K562 (cell line): ENCODE results near the gene TUT4. TPM values are rescaled to one million over a fixed set of nuclear protein-coding genes. Genes with fewer than 3 reads are reported as not detected.

ENCODE experiments used
- BDP1 ChIP-seq: IDR thresholded peaks from 3 replicates; pipeline ENCODE4 v1.6.1; 2011; ENCODE audit not compliant: insufficient read length, insufficient read depth
- CHCHD3 ChIP-seq: fragments of 250-450 bp; sonication (Bioruptor Pico); IDR thresholded peaks from 2 replicates; pipeline ENCODE4 v2.1.2; 2022; ENCODE audit warnings: mild to moderate bottlenecking
- ELF1 ChIP-seq: fragments of 200-800 bp; sonication (Bioruptor generic); IDR thresholded peaks from 2 replicates; pipeline ENCODE4 v1.6.1; 2016; ENCODE audit warnings: missing genetic modification characterization, missing compliant biosample characterization
- ELF4 ChIP-seq: fragments of 450-650 bp; formaldehyde crosslinking; IDR thresholded peaks from 2 replicates; pipeline ENCODE4 v1.4.0; 2022; ENCODE audit warnings: missing genetic modification characterization
- ELK3 ChIP-seq: fragments of 450-650 bp; formaldehyde crosslinking; IDR thresholded peaks from 2 replicates; pipeline ENCODE4 v1.4.0; 2020; ENCODE audit warnings: mild to moderate bottlenecking
- ERF ChIP-seq: fragments of 450-650 bp; formaldehyde crosslinking; IDR thresholded peaks from 2 replicates; pipeline ENCODE4 v1.4.0; 2020; ENCODE audit warnings: mild to moderate bottlenecking, mixed read lengths
- GABPB2 ChIP-seq: fragments of 250-450 bp; sonication (Bioruptor Pico); conservative IDR thresholded peaks from 2 replicates; pipeline ENCODE4 v1.5.1; 2021; ENCODE audit warnings: mild to moderate bottlenecking
- HMG20A ChIP-seq: fragments of 450-650 bp; formaldehyde crosslinking; conservative IDR thresholded peaks from 2 replicates; pipeline ENCODE4 v1.4.0; 2020; ENCODE audit warnings: mild to moderate bottlenecking, mixed read lengths
- HMG20B ChIP-seq: fragments of 250-450 bp; sonication (Bioruptor Pico); IDR thresholded peaks from 2 replicates; pipeline ENCODE4 v1.5.0; 2021; ENCODE audit warnings: mild to moderate bottlenecking
- MEIS2 ChIP-seq: fragments of 450-650 bp; IDR thresholded peaks from 2 replicates; pipeline ENCODE4 v1.6.1; 2014; ENCODE audit warnings: mild to moderate bottlenecking; ENCODE audit not compliant: partially characterized antibody
- MIER1 ChIP-seq: fragments of 450-650 bp; IDR thresholded peaks from 2 replicates; pipeline ENCODE4 v1.6.1; 2016; ENCODE audit warnings: antibody characterized with exemption, mild to moderate bottlenecking, low read depth
- NBN ChIP-seq: fragments of 450-650 bp; IDR thresholded peaks from 2 replicates; pipeline ENCODE4 v1.6.1; 2016; ENCODE audit warnings: low read depth, mild to moderate bottlenecking
- PBX2 ChIP-seq, 2 experiments: IDR thresholded peaks in 1 of 2; conservative IDR thresholded peaks in 1 of 2; 2 replicates each; pipeline ENCODE4 v1.6.1; 2016; ENCODE audit warnings: low read depth in 2 of 2, mild to moderate bottlenecking in 1 of 2, missing compliant biosample characterization in 1 of 2, missing genetic modification characterization in 1 of 2, moderate library complexity in 1 of 2
- RAD51 ChIP-seq: fragments of 450-650 bp; IDR thresholded peaks from 2 replicates; pipeline ENCODE4 v1.7.1; 2016; ENCODE audit warnings: low read depth, mild to moderate bottlenecking, borderline replicate concordance
- SAFB ChIP-seq: fragments of 200-400 bp; formaldehyde crosslinking; IDR thresholded peaks from 2 replicates; pipeline ENCODE4 v1.6.1; 2017; ENCODE audit warnings: low read depth, low read length, borderline replicate concordance
- SMARCA5 ChIP-seq: fragments of 450-650 bp; IDR thresholded peaks from 2 replicates; pipeline ENCODE4 v1.6.1; 2016
- SRF ChIP-seq, 2 experiments: fragments of 250-450, 450-650 bp in 1 of 2; sonication (Bioruptor Pico) in 1 of 2; sonication (generic) in 1 of 2; formaldehyde crosslinking; IDR thresholded peaks; 2 replicates each; pipeline versions ENCODE4 v1.5.0 to v1.5.1; 2020 to 2022; ENCODE audit warnings: mild to moderate bottlenecking in 1 of 2, missing genetic modification reagents in 1 of 2
- THRAP3 ChIP-seq: fragments of 450-650 bp; IDR thresholded peaks from 2 replicates; pipeline ENCODE4 v1.6.1; 2016; ENCODE audit warnings: mild to moderate bottlenecking, inconsistent platforms, borderline replicate concordance
- ZBTB1 ChIP-seq: sonication (generic); formaldehyde crosslinking; IDR thresholded peaks from 2 replicates; pipeline ENCODE4 v1.8.1; 2023; ENCODE audit warnings: missing genetic modification reagents, low read depth, mild to moderate bottlenecking, borderline replicate concordance
- ZNF165 ChIP-seq: fragments of 250-450 bp; sonication (Bioruptor Pico); IDR thresholded peaks from 2 replicates; pipeline ENCODE4 v1.4.0; 2020; ENCODE audit warnings: borderline replicate concordance
- ZNF212 ChIP-seq: fragments of 450-650 bp; formaldehyde crosslinking; IDR thresholded peaks from 2 replicates; pipeline ENCODE4 v1.4.0; 2020; ENCODE audit warnings: mild to moderate bottlenecking
- ZNF77 ChIP-seq: fragments of 250-450 bp; sonication (Bioruptor Pico); IDR thresholded peaks from 2 replicates; pipeline ENCODE4 v1.5.0; 2020
- ZNF778 ChIP-seq: fragments of 450-650 bp; formaldehyde crosslinking; IDR thresholded peaks from 2 replicates; pipeline ENCODE4 v1.4.0; 2020; ENCODE audit warnings: mild to moderate bottlenecking, moderate library complexity
- ZSCAN32 ChIP-seq: fragments of 450-650 bp; formaldehyde crosslinking; IDR thresholded peaks from 2 replicates; pipeline ENCODE4 v1.4.0; 2020; ENCODE audit warnings: mild to moderate bottlenecking, moderate library complexity
- polyA plus RNA-seq, 8 experiments: library from polyadenylated mRNA; depleted of rRNA in 4 of 8; stranded (reverse) in 5 of 8; unstranded in 3 of 8; fragments of >200 nt; fragmentation: Nextera tagmentation in 2 of 8; fragmentation: Illumina TruSeq in 1 of 8; extraction: Ambion mirVana in 2 of 8; extraction: Trizol in 1 of 8; gene quantifications; 2 replicates each; pipeline versions ENCODE4 v1.2.1 to v1.2.3, GENCODE V29; 2011 to 2014; ENCODE audit warnings: inconsistent platforms in 1 of 8, missing spikeins in 1 of 8
- total RNA-seq, 7 experiments: library from RNA; depleted of rRNA in 6 of 7; stranded (reverse); fragments of >200 nt in 6 of 7; fragmentation: Illumina TruSeq in 2 of 7; extraction: Trizol in 2 of 7; gene quantifications; 2 replicates each; pipeline versions ENCODE4 v1.2.1 to v1.2.3, GENCODE V29; 2011 to 2021; ENCODE audit warnings: low replicate concordance in 1 of 7
- TF ChIP-seq, protein P1 (sequence below): fragments of 200-800 bp; sonication (Bioruptor generic); IDR thresholded peaks from 2 replicates; pipeline ENCODE4 v1.6.1; 2017; ENCODE audit warnings: missing genetic modification characterization, missing compliant biosample characterization

Gene TUT4
- total and polyA plus RNA-seq, 9 of the 15 experiments (the other 6 are each of a cell fraction or from before 2014, with no cell fraction given) = 15.8 to 53.5 (median 36.7) TPM

- TF ChIP-seq PBX2 (CRISPR knock-in tag; IDR thresholded peaks at IDR 0.05; ENCODE audit: low read depth) (no peak), PBX2 (tag; conservative IDR thresholded peaks at IDR 0.05; ENCODE audit: low read depth) (0 out of 2 replicates have a peak, but pooled peaks have one; percentile 31), ELF1 (peak; percentile 78), ERF (peak; percentile 25; the same call in 1 of the 2 replicates), BDP1 (no peak), ZNF77 (no peak), MEIS2 (no peak), MIER1 (no peak), HMG20A (CRISPR knock-in tag) (no peak), ZNF778 (CRISPR knock-in tag) (no peak), HMG20B (CRISPR knock-in tag) (no peak), SMARCA5 (peak; percentile 97), SAFB (no peak), CHCHD3 (CRISPR knock-in tag) (no peak), ELK3 (CRISPR knock-in tag) (no peak), GABPB2 (CRISPR knock-in tag) (no peak), THRAP3 (0 out of 2 replicates have a peak, but pooled peaks have one; percentile 84), ZNF165 (CRISPR knock-in tag) (no peak), ELF4 (CRISPR knock-in tag) (no peak), RAD51 (no peak), SRF (CRISPR knock-in tag; IDR thresholded peaks at IDR 0.05) (peak in 1 of 2 experiments; percentile 72; a peak in 2 of 4 replicates), NBN (peak; percentile 80), ZNF212 (CRISPR knock-in tag) (no peak), ZSCAN32 (0 out of 2 replicates have a peak, but pooled peaks have one; percentile 36), ZBTB1 (CRISPR knock-in tag) (0 out of 2 replicates have a peak, but pooled peaks have one; percentile 69)
- TF ChIP-seq, protein P1, sequence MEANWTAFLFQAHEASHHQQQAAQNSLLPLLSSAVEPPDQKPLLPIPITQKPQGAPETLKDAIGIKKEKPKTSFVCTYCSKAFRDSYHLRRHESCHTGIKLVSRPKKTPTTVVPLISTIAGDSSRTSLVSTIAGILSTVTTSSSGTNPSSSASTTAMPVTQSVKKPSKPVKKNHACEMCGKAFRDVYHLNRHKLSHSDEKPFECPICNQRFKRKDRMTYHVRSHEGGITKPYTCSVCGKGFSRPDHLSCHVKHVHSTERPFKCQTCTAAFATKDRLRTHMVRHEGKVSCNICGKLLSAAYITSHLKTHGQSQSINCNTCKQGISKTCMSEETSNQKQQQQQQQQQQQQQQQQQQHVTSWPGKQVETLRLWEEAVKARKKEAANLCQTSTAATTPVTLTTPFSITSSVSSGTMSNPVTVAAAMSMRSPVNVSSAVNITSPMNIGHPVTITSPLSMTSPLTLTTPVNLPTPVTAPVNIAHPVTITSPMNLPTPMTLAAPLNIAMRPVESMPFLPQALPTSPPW (CRISPR knock-in tag) = peak; percentile 70
Measured at GRCh38 chr1:52404116-52404974, 148.5 kb downstream of the TUT4 start, which contains the start of the genes ORC1 and PRPF38A (continued).
